OCI-M2 (cell line): ENCODE results near the gene ARAF.
"Not testable (repeated sequence)": the region's sequence is repeated elsewhere in the genome, so short reads cannot be mapped to it uniquely, and the experiment has no call there.

Experiments
- DNase-seq: peaks from one replicate; lab custom pipeline; 2025; ENCODE audit not compliant: unreplicated experiment; lab: John Stamatoyannopoulos, UW

The ARAF gene

DNA sequence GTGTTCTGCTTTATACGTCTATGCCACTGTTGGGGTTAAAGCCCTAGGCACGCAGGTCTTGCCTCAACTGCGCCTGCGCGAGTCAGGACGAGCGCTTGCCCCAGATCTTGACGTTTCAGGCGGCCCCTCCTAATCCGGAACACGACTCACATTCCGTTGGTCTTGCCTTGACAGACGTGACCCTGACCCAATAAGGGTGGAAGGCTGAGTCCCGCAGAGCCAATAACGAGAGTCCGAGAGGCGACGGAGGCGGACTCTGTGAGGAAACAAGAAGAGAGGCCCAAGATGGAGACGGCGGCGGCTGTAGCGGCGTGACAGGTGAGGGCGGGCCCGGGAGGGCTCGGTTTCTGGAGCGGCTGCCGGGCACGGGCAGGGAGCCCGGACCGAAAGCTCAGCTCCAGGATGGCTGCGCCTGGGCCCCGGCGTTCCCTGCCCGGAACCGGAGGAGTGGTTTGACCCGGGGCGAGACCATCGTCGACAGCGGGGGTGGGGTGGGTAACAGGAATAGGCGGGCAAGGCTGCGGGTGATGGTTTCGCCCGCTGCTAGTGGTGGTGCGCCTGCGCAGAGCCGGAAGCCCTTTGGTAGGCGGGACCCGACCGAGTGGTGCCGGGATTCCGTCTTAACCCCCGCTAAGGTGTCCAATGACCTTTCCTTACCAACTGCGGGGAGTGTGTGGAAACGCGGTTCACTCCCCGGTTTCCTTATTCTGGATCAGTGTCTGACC lies at the start of gene ARAF:
Gene ARAF, plus strand, starts transcription at position 272 of the 725 bp plus-strand sequence. CDS start 1,763 bp downstream, outside the sequence.
- peak; percentile 82 for DNase-seq

DNA sequence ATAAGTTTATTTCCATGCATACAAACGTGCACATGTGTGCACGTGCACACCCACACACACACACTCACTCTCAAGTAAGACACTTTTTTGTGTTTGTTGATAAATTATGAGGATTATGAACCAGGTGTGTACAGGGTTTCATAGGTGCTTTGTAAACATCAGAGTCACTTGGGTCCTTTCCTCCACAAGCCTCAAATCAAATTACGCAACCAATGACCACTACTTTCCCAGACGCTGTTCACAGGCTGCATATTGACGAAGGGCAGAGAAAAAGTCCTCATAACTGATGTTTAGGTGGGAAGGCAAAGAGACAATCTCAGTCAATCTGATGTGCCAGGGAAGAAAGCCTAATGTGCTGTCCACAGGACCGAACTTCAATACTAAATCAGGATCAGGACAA lies 48.6 kb upstream of the ARAF start:
- not testable (repeated sequence) for DNase-seq

DNA sequence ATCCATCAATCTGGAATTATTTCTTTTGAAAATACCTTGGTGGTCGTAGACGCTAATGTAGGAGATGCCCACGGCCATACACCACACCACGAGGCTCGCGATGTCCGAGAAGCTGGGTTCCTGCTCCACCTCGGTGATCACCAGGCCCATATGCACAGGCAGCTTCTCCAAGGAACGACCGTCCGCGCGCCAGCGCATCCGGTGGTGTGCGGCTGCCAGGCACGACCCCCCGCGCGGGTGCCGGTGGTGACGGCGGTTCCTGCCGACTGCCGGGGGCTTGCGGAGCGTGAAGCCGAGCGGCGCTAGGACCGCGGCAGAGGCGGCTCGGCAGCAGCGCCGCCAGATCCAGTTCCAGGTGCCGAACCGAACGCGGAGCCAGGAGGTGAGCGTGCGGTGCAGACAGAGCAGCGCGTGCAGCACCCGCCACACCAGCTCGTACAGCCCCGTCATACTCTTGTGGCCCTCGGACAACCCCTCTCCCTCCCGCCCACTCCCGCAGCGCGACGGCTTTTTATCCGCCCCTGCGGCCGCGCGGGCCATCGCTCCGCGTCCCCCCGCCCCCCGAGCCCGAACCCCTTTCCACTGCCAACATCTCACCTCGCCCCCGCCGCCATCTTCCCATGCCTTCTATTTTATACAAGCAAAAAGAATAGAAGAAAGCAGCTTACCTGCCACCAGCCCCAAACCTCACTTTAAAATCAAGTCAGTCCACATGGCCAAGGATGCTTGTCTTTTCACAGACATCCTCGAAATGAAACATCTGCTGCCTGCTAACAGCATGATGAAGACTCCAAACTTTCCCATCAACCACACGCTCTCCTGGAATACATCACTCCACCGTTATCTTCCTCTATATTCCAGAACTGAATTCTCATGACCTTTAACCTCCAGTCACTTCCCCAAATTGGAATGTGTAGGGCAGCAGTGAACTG lies 47.7 kb upstream of the ARAF start:
- not testable (repeated sequence) for DNase-seq

DNA sequence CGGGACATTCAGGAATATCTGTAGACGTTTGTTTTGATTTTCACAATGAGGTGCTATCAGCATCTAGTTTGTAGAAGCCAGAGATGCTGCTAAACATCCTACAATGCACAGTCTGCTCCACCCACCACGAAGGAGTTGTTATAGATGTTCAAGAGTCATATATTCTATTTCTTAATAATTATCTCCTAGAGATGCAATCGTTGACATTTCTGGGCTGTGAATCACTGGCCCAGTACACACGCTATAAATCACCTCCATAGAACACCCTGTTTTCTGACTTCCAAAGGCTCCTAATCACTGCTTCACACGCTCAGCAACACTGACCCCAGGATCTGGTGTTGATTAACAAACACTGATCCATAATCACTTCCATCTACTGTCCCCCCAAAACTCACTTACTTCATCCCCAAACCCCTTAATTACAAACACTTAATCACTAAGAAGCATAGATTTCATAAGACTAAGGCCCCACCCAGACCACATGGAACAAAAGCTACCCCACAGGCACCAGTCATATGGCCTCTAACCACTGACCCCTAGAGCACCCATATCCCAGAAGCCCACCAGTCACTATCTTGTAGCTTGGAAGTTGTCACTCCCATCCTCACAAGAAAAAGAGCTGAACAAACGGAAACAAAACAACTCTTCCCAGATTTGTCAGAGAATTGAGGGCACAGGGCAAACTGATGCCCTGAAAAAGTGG lies 46.3 kb upstream of the ARAF start:
- no peak for DNase-seq

DNA sequence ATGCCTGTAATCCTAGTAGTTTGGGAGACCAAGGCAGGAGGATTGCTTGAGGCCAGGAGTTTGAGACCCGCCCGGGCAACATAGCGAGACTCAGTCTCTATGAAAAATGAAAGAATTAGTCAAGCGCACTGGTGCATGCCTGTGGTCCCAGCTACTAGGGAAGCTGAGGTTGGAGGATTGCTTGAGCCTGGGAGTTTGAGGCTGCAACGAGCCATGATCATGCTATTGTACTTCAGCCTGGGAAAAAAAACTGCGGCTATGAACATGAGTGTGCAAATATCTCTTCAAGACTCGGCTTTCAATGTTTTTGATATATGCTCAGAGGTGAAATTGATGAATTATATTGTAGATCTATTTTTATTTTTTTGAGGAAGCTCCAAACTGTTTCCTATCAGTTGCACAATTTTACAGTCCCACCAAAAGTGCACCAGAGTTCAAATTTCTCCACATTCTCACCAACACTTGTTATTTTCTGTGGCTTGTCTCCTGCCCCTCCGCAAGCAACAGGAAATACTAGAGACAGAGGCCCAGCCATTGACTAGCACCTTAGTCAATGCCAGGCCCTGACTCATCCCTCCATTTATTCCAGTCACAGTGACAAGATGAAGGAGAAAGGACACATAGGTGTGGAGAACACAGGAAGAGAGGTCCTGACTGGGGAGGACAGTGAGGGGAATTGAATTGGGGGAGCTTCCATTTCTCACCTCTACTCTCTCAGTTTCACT lies 44.9 kb upstream of the ARAF start:
- DNase-seq, result no peak

DNA sequence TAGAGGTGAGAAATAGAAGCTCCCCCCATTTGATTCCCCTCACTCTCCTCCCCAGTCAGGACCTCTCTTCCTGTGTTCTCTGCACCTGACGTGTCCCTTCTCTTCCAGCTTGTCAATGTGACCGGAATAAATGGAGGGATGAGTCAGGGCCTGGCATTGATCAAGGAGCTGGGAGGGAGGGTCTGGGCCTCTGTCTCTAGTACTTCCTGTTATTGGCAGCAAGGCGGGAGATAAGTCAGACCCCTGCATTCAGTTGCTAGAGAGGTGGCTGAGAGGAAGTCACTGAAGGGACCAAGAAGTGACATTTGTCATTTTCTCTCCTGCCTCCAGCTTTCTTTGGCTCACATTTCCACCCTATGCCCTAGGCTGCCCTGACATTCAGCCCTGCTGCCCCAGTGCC lies 42.9 kb upstream of the ARAF start:
- DNase-seq, result peak; percentile 27

DNA sequence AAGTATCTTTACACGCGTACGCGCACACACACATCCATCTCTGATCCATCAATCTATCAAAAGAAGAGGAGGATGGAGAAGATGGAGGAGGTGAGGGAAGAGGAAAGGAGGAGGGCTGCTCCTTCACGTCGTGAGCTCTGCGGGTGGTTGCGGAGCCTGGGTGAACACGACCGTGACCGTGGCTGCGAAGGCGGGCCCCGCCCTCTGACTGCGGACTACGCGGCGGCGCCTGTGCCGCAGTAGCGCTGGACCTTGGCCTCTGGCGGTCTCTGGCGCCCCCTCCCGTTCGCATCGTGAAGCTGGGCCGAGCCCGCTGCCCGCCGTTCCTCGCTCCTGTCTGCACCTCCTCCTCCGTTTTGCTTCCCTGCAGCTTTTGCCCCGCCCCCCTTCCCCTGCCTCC lies 37.7 kb upstream of the ARAF start:
- DNase-seq, result peak; percentile 55

DNA sequence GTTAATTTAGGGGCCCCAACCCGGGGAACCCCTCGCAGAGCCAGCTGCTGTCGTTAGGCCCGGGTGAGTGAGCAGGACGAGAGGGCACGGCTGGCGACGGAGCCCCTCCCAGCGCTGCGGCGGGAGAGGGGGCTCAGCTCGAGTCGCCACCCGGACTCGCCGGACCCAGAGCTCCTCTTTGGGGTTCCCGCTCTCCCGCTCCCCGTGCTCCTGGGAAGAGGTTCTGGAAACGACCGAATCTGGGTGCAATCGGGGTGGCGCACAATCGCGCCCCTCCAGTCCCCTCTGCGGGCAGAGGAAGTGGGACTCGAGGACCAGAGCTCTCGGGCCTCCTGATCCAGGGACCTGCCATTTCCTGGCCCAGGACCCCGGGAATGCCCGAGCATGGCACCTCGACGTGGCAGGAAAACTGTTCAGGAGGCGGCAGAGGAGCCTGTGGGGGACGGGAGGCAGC lies 37.3 kb upstream of the ARAF start:
- DNase-seq, result no peak

DNA sequence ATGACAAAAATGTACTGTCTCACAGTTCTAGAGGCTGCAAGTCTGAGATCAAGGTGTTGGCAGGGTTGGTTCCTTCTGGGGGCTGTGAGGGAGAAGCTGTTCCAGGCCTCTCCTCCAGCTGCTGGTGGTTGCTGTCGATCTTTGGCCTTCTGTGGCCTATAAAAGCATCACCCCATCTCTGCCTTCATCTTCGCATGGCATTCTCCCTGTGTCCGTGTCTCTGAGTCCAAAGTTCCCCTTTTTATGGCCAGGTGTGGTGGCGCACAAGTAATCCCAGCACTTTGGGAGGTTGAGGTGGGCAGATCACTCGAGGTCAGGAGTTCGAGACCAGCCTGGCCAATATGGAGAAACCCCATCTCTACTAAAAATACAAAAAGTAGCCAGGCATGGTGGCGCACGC lies 31.5 kb upstream of the ARAF start:
- no peak for DNase-seq

DNA sequence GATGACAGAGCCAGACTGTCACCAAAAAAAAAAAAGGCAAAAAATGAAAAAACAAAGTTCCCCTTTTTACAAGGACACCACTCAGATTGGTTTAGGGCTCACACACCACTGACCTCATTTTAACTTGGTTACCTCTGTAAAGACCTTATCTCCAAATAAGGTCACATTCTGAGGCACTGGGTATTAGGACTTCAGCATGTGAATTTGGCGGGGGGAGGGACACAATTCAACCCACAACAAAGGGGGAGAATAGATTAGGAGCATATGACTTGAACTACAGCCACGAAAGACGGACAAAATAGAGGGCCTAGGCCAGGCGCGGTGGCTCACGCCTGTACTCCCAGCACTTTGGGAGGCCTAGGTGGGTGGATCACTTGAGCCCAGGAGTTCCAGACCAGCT lies 31.0 kb upstream of the ARAF start:
- DNase-seq, result no peak

DNA sequence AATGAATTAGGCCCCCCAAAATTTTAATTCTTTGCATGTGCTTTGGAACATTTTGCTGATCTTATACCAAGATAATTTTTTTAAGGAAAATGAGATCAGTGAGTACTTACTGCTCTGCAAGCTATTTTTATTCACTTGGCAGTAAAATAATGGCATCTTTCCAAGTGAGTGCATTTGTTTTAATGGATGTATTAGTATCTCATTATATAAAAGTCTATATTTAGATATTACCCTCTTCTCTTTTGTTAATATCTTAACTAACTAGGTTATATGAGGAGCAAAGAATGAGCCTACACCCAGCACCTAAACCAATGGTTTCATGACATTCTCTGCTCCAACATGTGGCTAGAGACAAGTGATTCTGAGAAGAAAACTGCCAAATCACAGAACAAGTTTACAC lies 21.1 kb upstream of the ARAF start:
- no peak for DNase-seq

DNA sequence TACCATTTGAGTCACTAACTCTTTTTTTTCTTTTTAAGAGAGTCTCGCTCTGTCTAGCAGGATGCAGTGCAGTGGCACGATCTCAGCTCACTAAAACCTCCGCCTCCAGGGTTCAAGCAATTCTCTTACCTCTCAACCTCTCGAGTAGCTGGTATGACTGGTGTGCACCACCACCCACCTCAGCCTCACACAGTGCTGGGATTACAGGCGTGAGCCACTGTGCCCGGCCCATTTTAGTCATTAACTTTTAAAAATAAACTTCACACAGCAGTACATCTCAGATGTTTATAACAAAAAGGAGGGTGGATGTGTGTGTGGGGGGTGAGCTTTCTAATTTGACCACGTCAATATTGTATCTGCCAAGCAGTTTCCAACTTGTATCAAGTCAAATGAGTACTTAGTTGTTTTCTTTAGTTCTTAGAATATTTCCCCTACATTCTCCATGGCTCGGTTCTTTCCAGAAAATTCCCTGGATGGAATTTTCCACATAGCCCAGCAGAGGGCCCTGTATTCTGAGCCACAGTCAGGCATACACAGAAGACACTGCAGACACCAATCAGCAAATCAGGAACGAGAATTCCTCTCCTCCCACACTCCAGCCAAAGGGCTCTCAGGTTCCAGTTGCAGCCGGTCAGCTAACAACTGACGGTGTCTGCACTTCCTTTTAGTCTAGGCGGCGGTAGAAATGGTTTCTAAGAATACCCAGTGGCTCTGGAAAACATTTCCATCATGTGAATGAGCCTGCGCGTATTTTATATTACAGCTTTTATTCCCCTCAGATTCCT lies 20.1 kb upstream of the ARAF start:
- DNase-seq, result peak; percentile 87

DNA sequence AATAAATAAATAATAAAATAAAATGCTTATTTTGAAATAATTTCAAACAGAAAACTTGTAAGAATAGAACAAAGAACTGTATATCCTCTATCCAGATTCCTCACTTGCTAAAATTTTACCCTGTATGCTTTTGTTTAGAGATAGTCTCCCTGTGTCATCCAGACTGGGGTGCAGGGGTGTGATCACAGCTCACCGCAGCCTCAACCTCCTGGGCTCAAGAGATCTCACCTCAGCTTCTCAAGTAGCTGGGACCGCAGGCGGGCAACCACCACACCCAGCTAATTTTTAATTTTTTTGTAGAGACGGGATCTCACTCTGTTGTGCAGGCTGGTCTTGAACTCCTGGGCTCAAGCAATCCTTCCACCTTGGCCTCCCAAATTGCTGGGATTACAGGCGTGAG lies 17.5 kb upstream of the ARAF start:
- DNase-seq, result no peak

DNA sequence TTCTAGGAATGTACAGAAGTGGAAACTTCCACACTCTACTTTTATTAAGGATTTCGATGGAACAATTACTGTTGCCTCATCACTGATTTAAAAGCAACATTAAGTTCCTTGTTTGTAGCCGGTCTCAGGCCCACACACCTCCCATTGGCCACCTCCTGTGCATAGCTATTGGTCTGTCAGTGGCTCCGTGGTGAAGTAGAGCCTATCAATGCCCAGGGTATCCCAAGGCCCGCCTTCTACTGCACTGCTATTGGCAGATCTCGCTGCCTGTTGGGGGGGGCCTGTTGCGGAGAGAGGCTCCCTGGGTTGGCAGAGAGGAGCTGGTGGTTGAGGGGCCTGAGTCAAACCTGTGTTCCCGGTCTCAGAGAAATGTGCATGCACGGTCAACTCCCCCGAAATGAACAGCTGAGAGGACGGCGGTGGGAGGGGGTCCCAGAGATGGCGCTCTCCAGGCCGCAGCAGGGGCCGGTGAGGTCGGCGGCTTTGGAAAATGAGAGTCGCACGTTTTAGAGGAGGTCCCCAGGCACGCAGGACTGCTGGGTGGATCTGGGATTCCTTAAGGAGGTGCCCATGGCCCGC lies 4.9 kb upstream of the ARAF start:
- DNase-seq, result peak; percentile 83

DNA sequence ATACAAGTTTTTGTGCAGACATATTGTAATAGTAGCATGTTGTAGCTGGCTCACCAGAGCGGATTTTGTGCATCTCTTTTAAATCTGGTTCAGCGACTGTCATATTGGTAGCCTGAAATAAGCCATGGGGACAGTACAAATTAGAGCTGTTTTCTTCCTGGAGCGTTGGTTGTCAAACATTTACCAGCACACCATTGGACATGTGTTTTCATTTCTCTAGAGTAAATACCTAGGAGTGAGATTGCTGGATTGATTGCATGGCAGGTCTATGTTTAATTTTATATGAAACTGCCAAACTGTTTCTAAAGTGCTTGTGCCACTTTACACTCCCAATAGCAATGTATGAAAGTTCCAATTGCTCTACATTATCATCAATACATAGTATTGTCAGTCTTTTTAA lies 2.6 kb upstream of the ARAF start:
- no peak for DNase-seq

DNA sequence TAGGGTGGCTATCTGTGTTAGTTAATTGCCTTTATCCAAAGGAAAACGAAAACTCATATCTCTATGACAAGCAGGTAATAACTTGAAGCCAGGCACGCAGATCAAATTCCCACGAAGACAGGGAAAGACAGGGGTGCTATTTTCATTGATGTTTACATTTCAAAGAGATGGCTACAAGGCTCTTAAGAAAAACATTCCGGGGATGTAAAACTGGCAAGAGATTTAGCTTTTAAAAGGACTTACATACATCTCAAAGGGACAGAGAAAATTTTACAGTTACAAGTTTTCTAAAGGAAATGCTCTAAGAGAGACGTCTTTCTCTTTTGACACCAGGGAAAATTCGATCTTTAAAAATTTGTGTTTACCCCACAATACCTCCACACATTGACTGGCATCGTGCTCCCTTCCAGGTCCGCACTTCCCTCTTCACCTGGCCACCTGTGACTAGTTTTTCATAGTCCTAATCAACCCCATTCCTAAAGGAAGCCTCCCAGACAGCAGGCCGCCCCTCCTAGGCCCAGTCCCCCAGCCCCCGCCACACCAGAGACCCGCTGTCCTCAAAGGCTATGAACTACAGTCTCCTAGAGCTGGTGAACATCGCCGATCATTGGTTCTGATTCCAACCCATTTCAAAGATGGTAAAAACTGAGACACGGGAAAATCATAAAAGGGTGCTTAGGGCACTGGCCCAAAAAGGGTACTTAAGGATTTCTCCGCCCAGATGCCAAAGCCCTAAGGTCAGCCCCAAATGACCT lies 649 bp upstream of the ARAF start:
- no peak for DNase-seq

DNA sequence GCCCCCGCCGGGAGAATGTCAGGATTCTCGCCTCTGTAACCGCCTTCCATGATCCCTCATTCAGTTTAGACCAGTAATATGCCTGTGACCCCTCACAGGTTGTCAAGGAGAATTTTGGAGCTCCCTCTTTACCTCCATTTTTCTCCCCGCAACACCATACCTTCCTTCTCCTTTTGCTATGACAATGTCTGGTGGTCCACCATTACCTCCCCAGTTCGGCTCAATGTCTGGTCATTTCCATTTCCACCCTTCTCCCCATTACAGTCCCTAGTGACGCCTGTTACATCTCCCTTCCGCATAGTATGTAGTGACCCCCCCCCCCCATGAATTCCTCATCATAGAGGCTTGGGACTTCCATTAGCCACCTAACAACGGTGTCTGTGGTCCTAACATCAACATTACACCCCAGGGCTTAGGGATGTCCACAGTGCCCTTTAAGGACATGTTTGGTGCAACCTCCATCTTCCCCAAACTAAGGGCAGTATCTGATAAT lies 700 bp downstream of the ARAF start:
- no peak for DNase-seq

DNA sequence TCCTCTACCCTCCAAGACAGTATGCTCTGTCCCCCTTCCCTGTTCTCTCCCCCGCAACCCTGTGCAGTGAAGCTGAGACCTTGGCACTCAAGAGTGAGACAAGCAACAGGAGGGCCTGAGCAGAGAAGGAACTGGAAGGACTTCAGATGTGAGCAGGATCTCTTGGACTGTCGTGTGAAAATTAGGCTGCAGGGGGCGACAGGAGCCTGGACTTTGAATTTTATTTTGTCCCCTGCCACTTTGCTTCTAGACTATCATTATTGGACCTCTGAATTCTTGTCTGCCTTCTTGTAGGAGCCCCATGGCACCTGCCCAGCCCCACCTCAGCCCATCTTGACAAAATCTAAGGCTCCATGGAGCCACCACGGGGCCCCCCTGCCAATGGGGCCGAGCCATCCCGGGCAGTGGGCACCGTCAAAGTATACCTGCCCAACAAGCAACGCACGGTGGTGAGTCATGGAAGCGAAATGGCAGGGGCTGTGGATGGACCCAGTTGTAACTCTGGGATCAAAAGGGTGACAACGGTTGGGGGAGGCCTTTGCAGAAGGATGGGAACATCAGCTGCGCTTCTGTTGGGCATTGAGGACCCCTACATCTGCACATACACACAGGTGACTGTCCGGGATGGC lies 1.7 kb downstream of the ARAF start:
- DNase-seq, result peak; percentile 9
